SK-N-SH (cell line): Measurements from ENCODE around the gene SH3RF1. TPM values are rescaled to one million over a fixed set of nuclear protein-coding genes. Genes with fewer than 3 reads are reported as not detected.
A peak's percentile ranks its signal among the peaks of the same experiment; 100 is the strongest.

Experiments
- CTCF ChIA-PET: fragments of 300-600, 350-600 bp; formaldehyde crosslinking; extraction: SDS; loops from one replicate; lab custom pipeline; 2021; lab: Yijun Ruan, JAX
- POLR2A ChIA-PET: fragments of 350-600 bp; sonication (Branson Sonifier 250); formaldehyde crosslinking; extraction: SDS; loops from one replicate; lab custom pipeline; 2020; ENCODE audit warnings: antibody characterized with exemption, inconsistent platforms; lab: Yijun Ruan, JAX
- DNase-seq: peaks from one replicate; pipeline ENCODE4 v3.0.0; 2012
- H2AFZ ChIP-seq: fragments of 200-600 bp; sonication (generic); 2 replicates; pipeline ENCODE4 v1.8.1; 2016; ENCODE audit warnings: antibody characterized with exemption, mild to moderate bottlenecking, low read depth
- H3F3A ChIP-seq: fragments of 200-600 bp; sonication (generic); replicated peaks from 2 replicates; pipeline ENCODE3; 2016; ENCODE audit warnings: antibody characterized with exemption, mild to moderate bottlenecking; ENCODE audit not compliant: insufficient read depth
- H3K27ac ChIP-seq, 2 experiments: fragments of 200-500 bp in 1 of 2; fragments of 200-600 bp in 1 of 2; sonication (Bioruptor generic) in 1 of 2; sonication (generic), shearing (Covaris generic) in 1 of 2; 2 replicates each; pipeline versions ENCODE4 v1.5.1 to v1.6.1; 2014 to 2016; ENCODE audit warnings: low read depth in 2 of 2, inconsistent platforms in 1 of 2, low read length in 1 of 2, mild to moderate bottlenecking in 1 of 2, mixed read lengths in 1 of 2
- H3K27me3 ChIP-seq: fragments of 200-600 bp; sonication (generic), shearing (Covaris generic); 2 replicates; pipeline ENCODE4 v1.6.1; 2016; ENCODE audit warnings: mixed run types; ENCODE audit not compliant: insufficient read depth
- H3K36me3 ChIP-seq, 2 experiments: fragments of 200-500 bp in 1 of 2; fragments of 200-600 bp in 1 of 2; sonication (Bioruptor generic) in 1 of 2; sonication (generic) in 1 of 2; replicated peaks in 1 of 2; 2 replicates each; pipeline versions ENCODE3 to v1.5.1; 2014 to 2016; ENCODE audit warnings: low read length in 1 of 2, mild to moderate bottlenecking in 1 of 2; ENCODE audit not compliant: insufficient read depth in 2 of 2, control insufficient read depth in 1 of 2
- H3K4me1 ChIP-seq, 2 experiments: fragments of 200-500 bp in 1 of 2; fragments of 200-600 bp in 1 of 2; sonication (Bioruptor generic) in 1 of 2; sonication (generic), shearing (Covaris generic) in 1 of 2; 2 replicates each; pipeline versions ENCODE4 v1.5.1 to v1.6.1; 2014 to 2016; ENCODE audit warnings: low read depth in 1 of 2, low read length in 1 of 2, mixed run types in 1 of 2; ENCODE audit not compliant: insufficient read depth in 2 of 2, control insufficient read depth in 1 of 2
- H3K4me2 ChIP-seq: fragments of 200-600 bp; sonication (generic), shearing (Covaris generic); 2 replicates; pipeline ENCODE4 v1.6.1; 2017; ENCODE audit warnings: mixed run types
- H3K4me3 ChIP-seq, 2 experiments: fragments of 200-500 bp in 1 of 2; fragments of 200-600 bp in 1 of 2; sonication (Bioruptor generic) in 1 of 2; sonication (generic), shearing (Covaris generic) in 1 of 2; 2 replicates each; pipeline versions ENCODE4 v1.5.1 to v1.8.1; 2014 to 2016; ENCODE audit warnings: low read depth in 2 of 2, inconsistent platforms in 1 of 2, low read length in 1 of 2, mild to moderate bottlenecking in 1 of 2, mixed read lengths in 1 of 2, moderate library complexity in 1 of 2
- H3K79me2 ChIP-seq: fragments of 200-600 bp; sonication (generic); 2 replicates; pipeline ENCODE4 v1.8.1; 2017; ENCODE audit warnings: mild to moderate bottlenecking; ENCODE audit not compliant: insufficient read depth
- H3K9ac ChIP-seq: fragments of 200-600 bp; sonication (generic); 2 replicates; pipeline ENCODE4 v1.6.1; 2017; ENCODE audit warnings: mixed run types
- H3K9me2 ChIP-seq: fragments of 200-600 bp; sonication (generic); 2 replicates; pipeline ENCODE4 v1.6.1; 2017; ENCODE audit warnings: mixed run types
- H3K9me3 ChIP-seq: fragments of 200-600 bp; sonication (generic); 2 replicates; pipeline ENCODE4 v1.6.1; 2017; ENCODE audit warnings: mixed run types, mild to moderate bottlenecking, moderate library complexity
- H4K20me1 ChIP-seq: fragments of 200-600 bp; sonication (generic); 2 replicates; pipeline ENCODE4 v1.6.1; 2017; ENCODE audit warnings: mild to moderate bottlenecking, mixed run types; ENCODE audit not compliant: insufficient read depth
- CHD2 ChIP-seq: fragments of 150-350 bp; IDR thresholded peaks from 2 replicates; pipeline ENCODE4 v1.6.1; 2018; ENCODE audit warnings: low read length; ENCODE audit not compliant: partially characterized antibody
- FOXM1 ChIP-seq: IDR thresholded peaks from 2 replicates; pipeline ENCODE4 v1.4.0; 2012; ENCODE audit warnings: low read depth, mild to moderate bottlenecking
- GABPA ChIP-seq: IDR thresholded peaks from 2 replicates; pipeline ENCODE4 v1.4.0; 2012; ENCODE audit warnings: low read depth, mild to moderate bottlenecking
- MEF2A ChIP-seq: IDR thresholded peaks from 2 replicates; pipeline ENCODE4 v1.4.0; 2012; ENCODE audit warnings: low read depth, borderline replicate concordance
- NFIC ChIP-seq: IDR thresholded peaks from 2 replicates; pipeline ENCODE4 v1.4.0; 2012; ENCODE audit warnings: borderline replicate concordance
- RXRA ChIP-seq: IDR thresholded peaks from 2 replicates; pipeline ENCODE4 v1.4.0; 2012; ENCODE audit warnings: low read depth, mild to moderate bottlenecking, borderline replicate concordance
- TEAD4 ChIP-seq: IDR thresholded peaks from 2 replicates; pipeline ENCODE4 v1.4.0; 2012; ENCODE audit warnings: mild to moderate bottlenecking, borderline replicate concordance; ENCODE audit not compliant: insufficient read depth
- WGBS: methylation state at CpG from one replicate; pipeline ENCODE4 v1.1.6; 2017; ENCODE audit warnings: low lambda C conversion rate; 5-methylcytosine and 5-hydroxymethylcytosine counted together
- polyA plus RNA-seq, 3 experiments: library from polyadenylated mRNA; depleted of rRNA; stranded (reverse); fragments of >200 nt; gene quantifications; 2 replicates each; pipeline ENCODE4 v1.2.3, GENCODE V29; 2012
- TF ChIP-seq, protein P1 (sequence below): IDR thresholded peaks from 2 replicates; pipeline ENCODE4 v1.6.1; 2012; ENCODE audit warnings: mild to moderate bottlenecking, low read depth, low read length, moderate library complexity

SH3RF1 gene
- polyA plus RNA-seq, 1 of the 3 experiments (the other 2 are of a cell fraction): 22.0 TPM

DNA sequence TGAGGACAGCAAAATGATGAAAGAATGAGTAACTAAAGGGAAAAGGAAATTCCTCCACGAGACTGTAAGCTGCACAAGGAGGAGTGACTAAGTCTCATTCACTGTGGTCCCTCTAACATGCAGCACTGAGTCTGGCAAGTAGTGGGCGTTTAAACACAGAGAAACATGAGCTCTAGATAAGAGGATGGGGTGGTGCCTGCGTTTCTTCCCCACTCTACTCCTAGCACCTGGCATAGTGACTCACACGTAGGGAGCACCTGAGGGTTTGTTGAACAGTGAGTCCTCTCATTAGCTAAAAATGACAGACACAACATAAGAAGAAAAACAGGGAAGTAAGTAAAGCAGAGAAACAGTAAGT lies 154.9 kb downstream of the SH3RF1 start (continued):
- TF ChIP-seq MEF2A: no peak
- no peak for TF ChIP-seq GABPA
- TF ChIP-seq NFIC: no peak; the same call in 1 of the 2 replicates
- no peak for TF ChIP-seq CHD2
- TF ChIP-seq, protein P1, sequence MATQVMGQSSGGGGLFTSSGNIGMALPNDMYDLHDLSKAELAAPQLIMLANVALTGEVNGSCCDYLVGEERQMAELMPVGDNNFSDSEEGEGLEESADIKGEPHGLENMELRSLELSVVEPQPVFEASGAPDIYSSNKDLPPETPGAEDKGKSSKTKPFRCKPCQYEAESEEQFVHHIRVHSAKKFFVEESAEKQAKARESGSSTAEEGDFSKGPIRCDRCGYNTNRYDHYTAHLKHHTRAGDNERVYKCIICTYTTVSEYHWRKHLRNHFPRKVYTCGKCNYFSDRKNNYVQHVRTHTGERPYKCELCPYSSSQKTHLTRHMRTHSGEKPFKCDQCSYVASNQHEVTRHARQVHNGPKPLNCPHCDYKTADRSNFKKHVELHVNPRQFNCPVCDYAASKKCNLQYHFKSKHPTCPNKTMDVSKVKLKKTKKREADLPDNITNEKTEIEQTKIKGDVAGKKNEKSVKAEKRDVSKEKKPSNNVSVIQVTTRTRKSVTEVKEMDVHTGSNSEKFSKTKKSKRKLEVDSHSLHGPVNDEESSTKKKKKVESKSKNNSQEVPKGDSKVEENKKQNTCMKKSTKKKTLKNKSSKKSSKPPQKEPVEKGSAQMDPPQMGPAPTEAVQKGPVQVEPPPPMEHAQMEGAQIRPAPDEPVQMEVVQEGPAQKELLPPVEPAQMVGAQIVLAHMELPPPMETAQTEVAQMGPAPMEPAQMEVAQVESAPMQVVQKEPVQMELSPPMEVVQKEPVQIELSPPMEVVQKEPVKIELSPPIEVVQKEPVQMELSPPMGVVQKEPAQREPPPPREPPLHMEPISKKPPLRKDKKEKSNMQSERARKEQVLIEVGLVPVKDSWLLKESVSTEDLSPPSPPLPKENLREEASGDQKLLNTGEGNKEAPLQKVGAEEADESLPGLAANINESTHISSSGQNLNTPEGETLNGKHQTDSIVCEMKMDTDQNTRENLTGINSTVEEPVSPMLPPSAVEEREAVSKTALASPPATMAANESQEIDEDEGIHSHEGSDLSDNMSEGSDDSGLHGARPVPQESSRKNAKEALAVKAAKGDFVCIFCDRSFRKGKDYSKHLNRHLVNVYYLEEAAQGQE: no peak
- TF ChIP-seq FOXM1: no peak

DNA sequence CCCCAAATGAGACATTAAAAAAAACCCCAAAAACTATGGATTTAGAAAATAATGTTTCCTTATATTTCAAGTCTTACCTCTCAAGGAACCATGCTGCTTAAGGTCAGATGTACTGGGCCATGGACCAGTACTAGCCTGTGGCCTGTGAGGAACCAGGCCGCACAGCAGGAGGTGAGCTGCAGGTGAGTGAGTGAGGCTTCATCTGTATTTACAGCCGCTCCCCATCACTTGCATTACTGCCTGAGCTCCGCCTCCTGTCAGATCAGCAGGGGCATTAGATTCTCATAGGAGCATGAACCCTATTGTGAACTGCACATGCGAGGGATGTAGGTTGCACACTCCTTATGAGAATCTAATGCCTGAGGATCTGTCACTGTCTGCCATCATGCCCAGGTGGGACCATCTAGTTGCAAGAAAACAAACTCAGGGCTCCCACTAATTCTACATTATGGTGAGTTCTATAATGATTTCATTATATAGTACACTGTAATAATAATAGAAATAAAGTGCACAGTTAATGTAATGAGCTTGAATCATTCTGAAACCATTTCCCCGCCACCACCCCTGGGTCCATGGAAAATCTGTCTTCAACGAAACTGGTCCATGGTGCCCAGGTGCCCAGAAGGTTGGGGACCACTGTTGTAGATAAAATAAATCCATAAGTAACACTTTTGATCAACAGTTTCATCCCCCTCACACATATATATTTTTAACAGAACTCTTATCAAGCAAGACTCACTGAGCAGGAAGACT lies 155.4 kb downstream of the SH3RF1 start:
- peak overlapping the region; percentile 46; the same call in 1 of the 2 replicates for H3K9ac ChIP-seq

DNA sequence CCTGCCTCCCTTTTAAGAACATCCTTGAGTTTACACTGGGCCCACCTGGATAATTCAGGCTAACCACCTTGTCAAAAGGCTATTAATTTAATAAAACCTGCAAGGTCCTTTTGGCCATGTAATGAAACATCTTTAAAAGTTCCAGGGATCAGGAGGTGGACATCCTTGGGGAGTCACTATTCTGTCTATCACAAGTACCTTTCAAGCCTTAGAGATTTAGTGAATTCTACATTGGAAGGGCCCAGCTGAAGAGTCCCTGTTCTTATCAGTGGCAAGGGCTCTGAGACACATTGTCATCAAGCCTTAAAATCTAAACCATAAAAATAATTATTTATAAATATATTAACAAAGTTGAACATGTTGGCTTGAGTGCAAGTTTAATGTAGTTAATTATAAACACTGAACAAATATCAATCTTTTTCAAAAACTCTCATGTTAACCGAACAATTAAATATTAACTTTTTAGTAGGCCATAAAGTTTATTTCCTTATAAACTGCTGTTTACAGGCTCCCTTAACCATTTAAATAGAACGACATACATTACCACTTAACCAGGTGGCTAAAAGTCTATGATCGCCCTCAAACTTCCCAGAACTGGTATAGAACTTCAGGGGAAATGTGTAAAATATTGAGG lies 156.3 kb downstream of the SH3RF1 start:
- H3K79me2 ChIP-seq: peaks cover 52% of the 10 kb centered on the region
- H2AFZ ChIP-seq: no peak overlapping the region
- H3K9me2 ChIP-seq: no peaks in the 10 kb centered on the region
- H3K27ac ChIP-seq: peak overlapping the region in 1 of 2 experiments; percentile 97; a peak in 2 of 4 replicates
- H3F3A ChIP-seq: peaks cover 46% of the 10 kb centered on the region
- peak overlapping the region; percentile 46; the same call in 1 of the 2 replicates for H3K9ac ChIP-seq
- H3K27me3 ChIP-seq: no peaks in the 10 kb centered on the region
- CTCF ChIA-PET: no interaction called here
- no peak overlapping the region for H3K4me3 ChIP-seq
- no peak for TF ChIP-seq RXRA
- H3K4me1 ChIP-seq: peaks cover 0 to 34% of the 10 kb centered on the region in 2 experiments; a peak in 2 of 4 replicates
- no peaks in the 10 kb centered on the region for H3K9me3 ChIP-seq
- H3K36me3 ChIP-seq: peaks cover 37 to 71% of the 10 kb centered on the region in 2 experiments
- H3K4me2 ChIP-seq: no peak overlapping the region
- POLR2A ChIA-PET: no interaction called here
- no peaks in the 10 kb centered on the region for H4K20me1 ChIP-seq
- WGBS: 90% methylated on average over 3 of the region's 3 CpGs
- no peak for DNase-seq

More for the DNA sequence above, 155.4 kb downstream of the SH3RF1 start:
- Histone ChIP-seq H3K9me2 (no peaks in the 10 kb centered on the region), H3K27ac (peak overlapping the region; percentile 18 to 97; a peak in 2 of 4 replicates), H3K4me2 (peak overlapping the region; percentile 47; the same call in 1 of the 2 replicates), H3K27me3 (no peaks in the 10 kb centered on the region), H3K36me3 (peaks cover 46 to 73% of the 10 kb centered on the region in 2 experiments), H3K4me3 (no peak overlapping the region), H4K20me1 (no peaks in the 10 kb centered on the region), H3K4me1 (peaks cover 0 to 37% of the 10 kb centered on the region in 2 experiments; a peak in 2 of 4 replicates), H2AFZ (no peak overlapping the region), H3K9me3 (no peaks in the 10 kb centered on the region), H3F3A (peaks cover 55% of the 10 kb centered on the region), H3K79me2 (peaks cover 56% of the 10 kb centered on the region)
- DNase-seq: no peak
- TF ChIP-seq NFIC: 0 out of 2 replicates have a peak, but pooled peaks have one; percentile 19
- no peak for TF ChIP-seq TEAD4
- CTCF ChIA-PET: no interaction called here
- POLR2A ChIA-PET: no interaction called here
- 80% methylated on average over 4 of the region's 6 CpGs for WGBS
